GM23338 (cell line): ENCODE results near the gene ADGRD1. TPM values are rescaled to one million over a fixed set of nuclear protein-coding genes. Genes with fewer than 3 reads are reported as not detected.

ENCODE experiments used
- ATAC-seq: fragments of 200-7000 bp; cut with Tn5 transposase; 3 replicates; pipeline ENCODE4 v1.9.1; 2020
- DNase-seq: peaks from one replicate; pipeline ENCODE4 v3.0.0-alpha.2; 2015; ENCODE audit warnings: low spot score
- H2AFZ ChIP-seq: fragments of 200-600 bp; sonication (generic); 2 replicates; pipeline ENCODE4 v1.8.0; 2016; ENCODE audit warnings: antibody characterized with exemption, mild to moderate bottlenecking, moderate library complexity
- H3F3A ChIP-seq: fragments of 200-600 bp; sonication (generic); replicated peaks from 2 replicates; pipeline ENCODE4 v1.8.0; 2017; ENCODE audit warnings: antibody characterized with exemption, mixed run types, low read depth
- H3K27ac ChIP-seq: fragments of 200-600 bp; sonication (generic); 2 replicates; pipeline ENCODE4 v1.6.1; 2016; ENCODE audit warnings: low read depth
- H3K27me3 ChIP-seq: fragments of 200-600 bp; sonication (generic); 2 replicates; pipeline ENCODE4 v1.8.0; 2016; ENCODE audit warnings: mild to moderate bottlenecking, mixed run types, moderate library complexity; ENCODE audit not compliant: insufficient read depth
- H3K36me3 ChIP-seq: fragments of 200-600 bp; sonication (generic); 2 replicates; pipeline ENCODE4 v1.8.0; 2016; ENCODE audit warnings: mild to moderate bottlenecking; ENCODE audit not compliant: insufficient read depth
- H3K4me1 ChIP-seq: fragments of 200-600 bp; sonication (generic); 2 replicates; pipeline ENCODE4 v1.8.0; 2016; ENCODE audit warnings: mild to moderate bottlenecking, moderate library complexity; ENCODE audit not compliant: insufficient read depth
- H3K4me2 ChIP-seq: fragments of 200-600 bp; sonication (generic); 2 replicates; pipeline ENCODE4 v1.7.1; 2017; ENCODE audit warnings: mixed run types
- H3K4me3 ChIP-seq: fragments of 200-600 bp; sonication (generic); 2 replicates; pipeline ENCODE4 v1.6.1; 2016; ENCODE audit warnings: mixed run types
- H3K79me2 ChIP-seq: fragments of 200-600 bp; sonication (generic); replicated peaks from 2 replicates; pipeline ENCODE4 v1.8.0; 2017; ENCODE audit warnings: mild to moderate bottlenecking; ENCODE audit not compliant: insufficient read depth
- H3K9me2 ChIP-seq: fragments of 200-600 bp; sonication (generic); 2 replicates; pipeline ENCODE4 v1.8.0; 2017; ENCODE audit not compliant: insufficient read depth
- H4K20me1 ChIP-seq: fragments of 200-600 bp; sonication (generic); replicated peaks from 2 replicates; pipeline ENCODE4 v1.8.0; 2017; ENCODE audit warnings: mild to moderate bottlenecking; ENCODE audit not compliant: insufficient read depth
- H3K27ac Mint-ChIP-seq: 2 replicates; pipeline ENCODE4 v1.8.0; 2020; ENCODE audit warnings: inconsistent platforms, mild to moderate bottlenecking, moderate library complexity, mixed read lengths
- H3K27me3 Mint-ChIP-seq: 3 replicates; pipeline ENCODE4 v1.8.0; 2022; ENCODE audit warnings: low read depth, mild to moderate bottlenecking, moderate library complexity, mixed read lengths, inconsistent platforms; ENCODE audit not compliant: insufficient read depth, poor library complexity
- H3K36me3 Mint-ChIP-seq: 3 replicates; pipeline ENCODE4 v1.8.0; 2021; ENCODE audit warnings: low read depth, mild to moderate bottlenecking, inconsistent platforms, moderate library complexity, mixed read lengths
- H3K4me1 Mint-ChIP-seq: 3 replicates; pipeline ENCODE4 v1.8.0; 2020; ENCODE audit warnings: mild to moderate bottlenecking, inconsistent platforms, mixed read lengths
- H3K4me3 Mint-ChIP-seq: 3 replicates; pipeline ENCODE4 v1.8.0; 2021; ENCODE audit warnings: moderate library complexity, mild to moderate bottlenecking, inconsistent platforms, mixed read lengths
- H3K9me3 Mint-ChIP-seq: 3 replicates; pipeline ENCODE4 v1.8.0; 2020; ENCODE audit warnings: moderate library complexity, mild to moderate bottlenecking, inconsistent platforms, mixed read lengths
- CREB1 ChIP-seq: fragments of 250-450 bp; sonication (Bioruptor Pico); IDR thresholded peaks from 2 replicates; pipeline ENCODE4 v1.5.0; 2020; ENCODE audit warnings: low read depth, mild to moderate bottlenecking, moderate library complexity
- EZH2 ChIP-seq: fragments of 200-600 bp; sonication (generic); IDR thresholded peaks from one replicate; pipeline ENCODE4 v1.8.0; 2017; ENCODE audit warnings: antibody characterized with exemption, mild to moderate bottlenecking, low read depth; ENCODE audit not compliant: unreplicated experiment
- EZH2phosphoT487 ChIP-seq: fragments of 200-600 bp; sonication (generic); IDR thresholded peaks from one replicate; pipeline ENCODE4 v1.8.1; 2018; ENCODE audit warnings: antibody characterized with exemption; ENCODE audit not compliant: unreplicated experiment
- JUNB ChIP-seq: IDR thresholded peaks from one replicate; pipeline ENCODE4 v1.6.1; 2016; ENCODE audit warnings: antibody characterized with exemption; ENCODE audit not compliant: unreplicated experiment
- NANOG ChIP-seq: IDR thresholded peaks from 2 replicates; pipeline ENCODE4 v1.6.1; 2016; ENCODE audit warnings: antibody characterized with exemption, borderline replicate concordance
- POLR2AphosphoS5 ChIP-seq: IDR thresholded peaks from 2 replicates; pipeline ENCODE4 v1.6.1; 2016; ENCODE audit warnings: antibody characterized with exemption, low read depth
- STAT1 ChIP-seq: IDR thresholded peaks from one replicate; pipeline ENCODE4 v1.6.1; 2016; ENCODE audit warnings: antibody characterized with exemption; ENCODE audit not compliant: unreplicated experiment
- ZNF114 ChIP-seq: fragments of 250-450 bp; sonication (Bioruptor Pico); IDR thresholded peaks from 2 replicates; pipeline ENCODE4 v1.5.0; 2020; ENCODE audit warnings: mild to moderate bottlenecking, moderate library complexity
- ZNF331 ChIP-seq: fragments of 250-450 bp; sonication (Bioruptor Pico); IDR thresholded peaks from 2 replicates; pipeline ENCODE4 v1.5.0; 2020; ENCODE audit warnings: low read depth, mild to moderate bottlenecking, moderate library complexity
- polyA plus RNA-seq: library from polyadenylated mRNA; unstranded; fragments of >200 nt; fragmentation: Nextera tagmentation; extraction: Ambion mirVana; gene quantifications from 2 replicates; pipeline ENCODE4 v1.2.1, GENCODE V29; 2016
- total RNA-seq: library from RNA; depleted of rRNA; stranded (reverse); fragments of >200 nt; shearing (Covaris generic); gene quantifications from 2 replicates; pipeline ENCODE4 v1.2.3, GENCODE V29; 2014
- TF ChIP-seq, protein P1 (sequence below): IDR thresholded peaks from one replicate; pipeline ENCODE4 v1.6.1; 2018; ENCODE audit warnings: antibody characterized with exemption; ENCODE audit not compliant: unreplicated experiment
- TF ChIP-seq, protein P2 (sequence below), 2 experiments: fragments of 200-600 bp in 1 of 2; sonication (generic) in 1 of 2; conservative IDR thresholded peaks; 2 replicates each; pipeline versions ENCODE4 v1.5.1 to v1.6.1; 2016 to 2017; ENCODE audit warnings: antibody characterized with exemption in 2 of 2, low read depth in 2 of 2, mild to moderate bottlenecking in 2 of 2, moderate library complexity in 1 of 2
- TF ChIP-seq, protein P3 (sequence below): IDR thresholded peaks from 2 replicates; pipeline ENCODE4 v1.6.1; 2016; ENCODE audit warnings: antibody characterized with exemption

The ADGRD1 gene
- total and polyA plus RNA-seq, 2 experiments from 2014 or later, result 1.4 TPM; not detected in 1

DNA sequence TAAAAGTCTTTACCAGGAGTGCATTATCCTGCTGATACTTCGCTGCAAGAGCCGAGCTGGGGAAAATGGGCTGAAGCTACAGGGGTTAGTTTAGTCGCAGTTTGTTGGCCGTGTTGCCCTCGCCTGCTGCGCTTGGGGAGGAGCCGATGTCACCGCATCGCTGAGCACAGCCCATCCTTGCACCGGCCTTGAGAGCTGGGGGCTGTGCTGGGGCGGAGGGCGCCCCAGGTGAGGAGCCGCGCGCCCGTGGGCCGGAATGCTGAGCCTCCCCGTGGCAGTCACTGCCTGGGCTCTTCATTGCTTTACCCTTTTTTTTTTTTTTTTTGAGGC is 50.0 kb downstream of the ADGRD1 start:
- no peak overlapping the region for H3K27ac Mint-ChIP-seq
- ATAC-seq (peak; percentile 70), DNase-seq (no peak)
- peaks cover 16% of the 10 kb centered on the region for H3K9me3 Mint-ChIP-seq
- Histone ChIP-seq H2AFZ (no peak overlapping the region), H3K27me3 (no peaks in the 10 kb centered on the region), H4K20me1 (no peaks in the 10 kb centered on the region), H3F3A (no peaks in the 10 kb centered on the region), H3K27ac (no peak overlapping the region), H3K4me2 (no peak overlapping the region), H3K4me1 (no peaks in the 10 kb centered on the region), H3K4me3 (no peak overlapping the region), H3K9me2 (no peaks in the 10 kb centered on the region), H3K36me3 (0 out of 2 replicates have a peak, but pooled peaks cover 3% of the 10 kb centered on the region), H3K79me2 (no peaks in the 10 kb centered on the region)
- peaks cover 15% of the 10 kb centered on the region; the same call in 2 of the 3 replicates for H3K36me3 Mint-ChIP-seq
- TF ChIP-seq POLR2AphosphoS5, result no peak
- TF ChIP-seq, protein P1, sequence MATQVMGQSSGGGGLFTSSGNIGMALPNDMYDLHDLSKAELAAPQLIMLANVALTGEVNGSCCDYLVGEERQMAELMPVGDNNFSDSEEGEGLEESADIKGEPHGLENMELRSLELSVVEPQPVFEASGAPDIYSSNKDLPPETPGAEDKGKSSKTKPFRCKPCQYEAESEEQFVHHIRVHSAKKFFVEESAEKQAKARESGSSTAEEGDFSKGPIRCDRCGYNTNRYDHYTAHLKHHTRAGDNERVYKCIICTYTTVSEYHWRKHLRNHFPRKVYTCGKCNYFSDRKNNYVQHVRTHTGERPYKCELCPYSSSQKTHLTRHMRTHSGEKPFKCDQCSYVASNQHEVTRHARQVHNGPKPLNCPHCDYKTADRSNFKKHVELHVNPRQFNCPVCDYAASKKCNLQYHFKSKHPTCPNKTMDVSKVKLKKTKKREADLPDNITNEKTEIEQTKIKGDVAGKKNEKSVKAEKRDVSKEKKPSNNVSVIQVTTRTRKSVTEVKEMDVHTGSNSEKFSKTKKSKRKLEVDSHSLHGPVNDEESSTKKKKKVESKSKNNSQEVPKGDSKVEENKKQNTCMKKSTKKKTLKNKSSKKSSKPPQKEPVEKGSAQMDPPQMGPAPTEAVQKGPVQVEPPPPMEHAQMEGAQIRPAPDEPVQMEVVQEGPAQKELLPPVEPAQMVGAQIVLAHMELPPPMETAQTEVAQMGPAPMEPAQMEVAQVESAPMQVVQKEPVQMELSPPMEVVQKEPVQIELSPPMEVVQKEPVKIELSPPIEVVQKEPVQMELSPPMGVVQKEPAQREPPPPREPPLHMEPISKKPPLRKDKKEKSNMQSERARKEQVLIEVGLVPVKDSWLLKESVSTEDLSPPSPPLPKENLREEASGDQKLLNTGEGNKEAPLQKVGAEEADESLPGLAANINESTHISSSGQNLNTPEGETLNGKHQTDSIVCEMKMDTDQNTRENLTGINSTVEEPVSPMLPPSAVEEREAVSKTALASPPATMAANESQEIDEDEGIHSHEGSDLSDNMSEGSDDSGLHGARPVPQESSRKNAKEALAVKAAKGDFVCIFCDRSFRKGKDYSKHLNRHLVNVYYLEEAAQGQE, result no peak
- TF ChIP-seq, protein P2, sequence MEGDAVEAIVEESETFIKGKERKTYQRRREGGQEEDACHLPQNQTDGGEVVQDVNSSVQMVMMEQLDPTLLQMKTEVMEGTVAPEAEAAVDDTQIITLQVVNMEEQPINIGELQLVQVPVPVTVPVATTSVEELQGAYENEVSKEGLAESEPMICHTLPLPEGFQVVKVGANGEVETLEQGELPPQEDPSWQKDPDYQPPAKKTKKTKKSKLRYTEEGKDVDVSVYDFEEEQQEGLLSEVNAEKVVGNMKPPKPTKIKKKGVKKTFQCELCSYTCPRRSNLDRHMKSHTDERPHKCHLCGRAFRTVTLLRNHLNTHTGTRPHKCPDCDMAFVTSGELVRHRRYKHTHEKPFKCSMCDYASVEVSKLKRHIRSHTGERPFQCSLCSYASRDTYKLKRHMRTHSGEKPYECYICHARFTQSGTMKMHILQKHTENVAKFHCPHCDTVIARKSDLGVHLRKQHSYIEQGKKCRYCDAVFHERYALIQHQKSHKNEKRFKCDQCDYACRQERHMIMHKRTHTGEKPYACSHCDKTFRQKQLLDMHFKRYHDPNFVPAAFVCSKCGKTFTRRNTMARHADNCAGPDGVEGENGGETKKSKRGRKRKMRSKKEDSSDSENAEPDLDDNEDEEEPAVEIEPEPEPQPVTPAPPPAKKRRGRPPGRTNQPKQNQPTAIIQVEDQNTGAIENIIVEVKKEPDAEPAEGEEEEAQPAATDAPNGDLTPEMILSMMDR (conservative IDR thresholded peaks at IDR 0.05; ENCODE audit: low read depth in 2 of 2), result no peak
- no peak for TF ChIP-seq ZNF114 (CRISPR knock-in tag)
- TF ChIP-seq NANOG, result no peak
- no peak for TF ChIP-seq EZH2phosphoT487
- no peak for TF ChIP-seq ZNF331 (CRISPR knock-in tag)
- TF ChIP-seq, protein P3, sequence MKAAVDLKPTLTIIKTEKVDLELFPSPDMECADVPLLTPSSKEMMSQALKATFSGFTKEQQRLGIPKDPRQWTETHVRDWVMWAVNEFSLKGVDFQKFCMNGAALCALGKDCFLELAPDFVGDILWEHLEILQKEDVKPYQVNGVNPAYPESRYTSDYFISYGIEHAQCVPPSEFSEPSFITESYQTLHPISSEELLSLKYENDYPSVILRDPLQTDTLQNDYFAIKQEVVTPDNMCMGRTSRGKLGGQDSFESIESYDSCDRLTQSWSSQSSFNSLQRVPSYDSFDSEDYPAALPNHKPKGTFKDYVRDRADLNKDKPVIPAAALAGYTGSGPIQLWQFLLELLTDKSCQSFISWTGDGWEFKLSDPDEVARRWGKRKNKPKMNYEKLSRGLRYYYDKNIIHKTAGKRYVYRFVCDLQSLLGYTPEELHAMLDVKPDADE, result no peak
- TF ChIP-seq JUNB, result no peak
- TF ChIP-seq EZH2, result no peak
- no peak for TF ChIP-seq CREB1
- TF ChIP-seq STAT1, result no peak
- no peak overlapping the region for H3K4me3 Mint-ChIP-seq
- peaks cover 3% of the 10 kb centered on the region for H3K27me3 Mint-ChIP-seq
- no peaks in the 10 kb centered on the region for H3K4me1 Mint-ChIP-seq
